Ovary (tissue), 9 donors: ENCODE measurements around the gene FIBCD1. TPM values are rescaled to one million over a fixed set of nuclear protein-coding genes. Genes with fewer than 3 reads are reported as not detected.

Experiments
- DNase-seq, 5 donors: peaks; one replicate each; pipeline ENCODE4 v3.0.0-alpha.2; 2019 to 2020
- H3K27ac ChIP-seq, 2 donors: fragments of 200-600 bp; one replicate each; pipeline versions ENCODE4 v1.5.1 to v1.8.0; 2019 to 2022
- H3K27me3 ChIP-seq: fragments of 200-600 bp; one replicate; pipeline ENCODE4 v1.8.0; 2022
- H3K36me3 ChIP-seq: fragments of 200-600 bp; sonication (generic); one replicate; pipeline ENCODE4 v1.5.1; 2019
- H3K4me1 ChIP-seq: one replicate; pipeline ENCODE4 v1.8.1; 2013; ENCODE audit warnings: mild to moderate bottlenecking, moderate library complexity; ENCODE audit not compliant: insufficient read depth
- H3K4me3 ChIP-seq: fragments of 200-600 bp; sonication (generic); one replicate; pipeline ENCODE4 v1.5.1; 2017
- H3K9me3 ChIP-seq, 2 donors: fragments of 200-600 bp in 1 of 2; sonication (generic) in 1 of 2; one replicate each; pipeline versions ENCODE4 v1.5.1 to v1.8.1; 2013 to 2019; ENCODE audit warnings: mild to moderate bottlenecking in 1 of 2, moderate library complexity in 1 of 2
- CTCF ChIP-seq, 3 donors: fragments of 450-650 bp in 2 of 3; fragments of 200-600 bp in 1 of 3; IDR thresholded peaks; one replicate each; pipeline versions ENCODE4 v1.5.1 to v1.8.0; 2016 to 2022; ENCODE audit warnings: antibody characterized with exemption in 3 of 3, mild to moderate bottlenecking in 1 of 3
- EP300 ChIP-seq: sonication (generic); formaldehyde crosslinking; IDR thresholded peaks from one replicate; pipeline ENCODE4 v1.6.1; 2017; ENCODE audit warnings: antibody characterized with exemption
- POLR2A ChIP-seq: fragments of 450-650 bp; IDR thresholded peaks from one replicate; pipeline ENCODE4 v1.6.1; 2017; ENCODE audit warnings: antibody characterized with exemption, mild to moderate bottlenecking, moderate library complexity
- WGBS, 3 donors: extraction: QIAGEN DNeasy Blood & Tissue Kit in 1 of 3; methylation state at CpG; one replicate each; pipeline versions ENCODE4 v1.1.5 to v1.1.7; 2013 to 2017; 5-methylcytosine and 5-hydroxymethylcytosine counted together
- intact Hi-C, 4 donors: fragments of 100-400 bp; cut with DNase I; formaldehyde crosslinking; loops; one replicate each; pipeline versions ENCODE4 v1.11.0 to v1.15.1; 2022 to 2023
- polyA plus RNA-seq, 2 donors: library from polyadenylated mRNA; stranded (reverse); fragments of 200-250 nt in 1 of 2; fragments of 350-450 nt in 1 of 2; fragmentation: Illumina TruSeq in 1 of 2; extraction: RNeasy Lipid Tissue Mini Kit (QIAGEN cat#74804) in 1 of 2; gene quantifications; one replicate each; pipeline ENCODE4 v1.2.3, GENCODE V29; 2013 to 2014
- total RNA-seq, 7 donors: library from RNA; depleted of rRNA in 2 of 7; stranded (reverse); fragments of >200 nt in 2 of 7; fragmentation: NEBNext Ultra II Directional in 3 of 7; extraction: Animal tissue kit (Norgen Biotek cat#: 25700) in 3 of 7; gene quantifications; one replicate each; pipeline versions ENCODE4 v1.1.0 to v1.2.4, GENCODE V29; 2016 to 2023
- donor health status: DM: no; HTN: no; CAD: no; lungs with moderate emphysema.
- donor health status: DM: no; HTN: no; CAD: no.
- donor health status: Bipolar disorder and iron deficiency.
- donor health status: DM: yes; HTN: yes; CAD: no.
- donor health status: DM: no; HTN: no; CAD: no.
- donor health status: DM: yes; HTN: yes; CAD: no.

FIBCD1 gene
- total and polyA plus RNA-seq, 9 donors, result 0.06 to 0.45 (median 0.12) TPM; not detected in 3

GRCh38 chr9:130944510-130945058, 5.5 kb upstream of the FIBCD1 start:
- Histone ChIP-seq H3K4me3 (no peak overlapping the region), H3K27ac (no peak overlapping the region), H3K4me1 (no peaks in the 10 kb centered on the region), H3K36me3 (no peaks in the 10 kb centered on the region), H3K9me3 (no peaks in the 10 kb centered on the region), H3K27me3 (peaks cover 7% of the 10 kb centered on the region)
- TF ChIP-seq CTCF (IDR thresholded peaks at IDR 0.05), result no peak
- no peak for TF ChIP-seq POLR2A
- no peak for TF ChIP-seq EP300
- DNase-seq, result no peak
- intact Hi-C loops, result loop anchor here in 3 of 4 donors (5.0 to 10.0 kb wide), 4 partner anchors 77 to 242 kb away; no protein-coding TSS in a partner anchor
- 51 to 60% (median 60%) methylated on average over 3 of the region's 3 CpGs for WGBS, 3 donors

- Histone ChIP-seq H3K27ac (no peak overlapping the region), H3K27me3 (peaks cover 7% of the 10 kb centered on the region), H3K4me1 (no peaks in the 10 kb centered on the region), H3K36me3 (no peaks in the 10 kb centered on the region), H3K9me3 (no peaks in the 10 kb centered on the region), H3K4me3 (no peak overlapping the region)
- 58 to 67% (median 60%) methylated on average over 14 of the region's 14 CpGs for WGBS, 3 donors
- intact Hi-C loops, result loop anchor here in 3 of 4 donors (5.0 to 10.0 kb wide), 4 partner anchors 76 to 241 kb away; no protein-coding TSS in a partner anchor
- no peak for DNase-seq
- no peak for TF ChIP-seq EP300
- TF ChIP-seq CTCF (IDR thresholded peaks at IDR 0.05), result no peak
- no peak for TF ChIP-seq POLR2A
Measured at GRCh38 chr9:130943777-130944176, 4.7 kb upstream of the FIBCD1 start.

- TF ChIP-seq CTCF (IDR thresholded peaks at IDR 0.05) (no peak), POLR2A (no peak), EP300 (no peak)
- Histone ChIP-seq H3K27me3 (peaks cover 7% of the 10 kb centered on the region), H3K4me3 (no peak overlapping the region), H3K4me1 (peaks cover 1% of the 10 kb centered on the region), H3K36me3 (no peaks in the 10 kb centered on the region), H3K27ac (no peak overlapping the region), H3K9me3 (no peaks in the 10 kb centered on the region)
- DNase-seq, result no peak
- WGBS, 3 donors, result 59 to 67% (median 63%) methylated on average over 13 of the region's 13 CpGs
- intact Hi-C loops, result loop anchor here in 3 of 4 donors (5.0 to 10.0 kb wide), 4 partner anchors 76 to 241 kb away; no protein-coding TSS in a partner anchor
Measured at GRCh38 chr9:130943221-130943620, 4.2 kb upstream of the FIBCD1 start.

- Histone ChIP-seq H3K36me3 (no peaks in the 10 kb centered on the region), H3K9me3 (no peaks in the 10 kb centered on the region), H3K27ac (no peak overlapping the region), H3K4me1 (peaks cover 5% of the 10 kb centered on the region), H3K4me3 (no peak overlapping the region), H3K27me3 (peaks cover 9% of the 10 kb centered on the region)
- DNase-seq, result no peak
- no peak for TF ChIP-seq POLR2A
- no peak for TF ChIP-seq EP300
- no peak for TF ChIP-seq CTCF (IDR thresholded peaks at IDR 0.05)
- WGBS, 3 donors, result 77 to 78% (median 77%) methylated on average over 10 of the region's 10 CpGs
- intact Hi-C loops, result loop anchor here in 3 of 4 donors (5.0 to 10.0 kb wide), 4 partner anchors 75 to 240 kb away; no protein-coding TSS in a partner anchor
Measured at GRCh38 chr9:130942679-130943078, 3.6 kb upstream of the FIBCD1 start.
